Measurements from ENCODE around the gene GALNT9. TPM values are rescaled to one million over a fixed set of nuclear protein-coding genes. Genes with fewer than 3 reads are reported as not detected.

The GALNT9 gene
- total and polyA plus RNA-seq, 7 donors = 0.28 to 5.0 (median 2.8) TPM; not detected in 2

DNA sequence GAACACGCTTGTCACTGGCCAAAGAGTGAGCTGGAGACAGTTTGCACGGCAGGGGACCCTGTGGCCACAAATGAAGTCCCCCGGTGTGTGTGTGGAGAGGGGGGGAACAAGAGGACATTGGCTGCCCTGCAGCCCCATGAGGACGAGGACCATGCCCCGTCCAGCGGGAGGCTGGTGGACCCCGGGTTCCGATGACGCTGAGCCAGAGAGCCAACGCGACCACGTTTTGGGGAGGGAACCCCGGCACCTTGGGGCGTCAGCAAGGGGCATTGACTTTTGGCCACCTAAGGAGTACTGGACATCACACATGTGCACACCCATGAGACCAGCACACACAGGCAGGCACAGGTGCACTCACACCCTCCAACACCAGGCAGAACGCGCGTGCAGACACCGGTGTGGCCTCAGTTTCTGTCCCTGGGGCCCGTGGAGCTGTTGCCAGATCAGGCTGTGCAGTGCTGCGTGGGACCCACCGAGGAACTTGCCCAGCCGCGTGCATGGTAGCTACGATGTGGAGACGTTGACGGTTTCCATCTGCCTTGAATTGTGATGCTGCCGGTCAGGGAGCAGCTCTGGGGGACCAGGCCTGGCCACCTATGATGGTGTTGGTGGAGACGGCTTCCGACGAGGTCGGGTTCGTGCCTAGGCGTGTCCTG lies 158.6 kb downstream of the GALNT9 start:
- no peak for DNase-seq
- TF ChIP-seq EP300 (IDR thresholded peaks at IDR 0.05) (no peak), POLR2A (IDR thresholded peaks at IDR 0.05) (no peak), POLR2AphosphoS5 (IDR thresholded peaks at IDR 0.05) (no peak)
- TF ChIP-seq, protein P1, sequence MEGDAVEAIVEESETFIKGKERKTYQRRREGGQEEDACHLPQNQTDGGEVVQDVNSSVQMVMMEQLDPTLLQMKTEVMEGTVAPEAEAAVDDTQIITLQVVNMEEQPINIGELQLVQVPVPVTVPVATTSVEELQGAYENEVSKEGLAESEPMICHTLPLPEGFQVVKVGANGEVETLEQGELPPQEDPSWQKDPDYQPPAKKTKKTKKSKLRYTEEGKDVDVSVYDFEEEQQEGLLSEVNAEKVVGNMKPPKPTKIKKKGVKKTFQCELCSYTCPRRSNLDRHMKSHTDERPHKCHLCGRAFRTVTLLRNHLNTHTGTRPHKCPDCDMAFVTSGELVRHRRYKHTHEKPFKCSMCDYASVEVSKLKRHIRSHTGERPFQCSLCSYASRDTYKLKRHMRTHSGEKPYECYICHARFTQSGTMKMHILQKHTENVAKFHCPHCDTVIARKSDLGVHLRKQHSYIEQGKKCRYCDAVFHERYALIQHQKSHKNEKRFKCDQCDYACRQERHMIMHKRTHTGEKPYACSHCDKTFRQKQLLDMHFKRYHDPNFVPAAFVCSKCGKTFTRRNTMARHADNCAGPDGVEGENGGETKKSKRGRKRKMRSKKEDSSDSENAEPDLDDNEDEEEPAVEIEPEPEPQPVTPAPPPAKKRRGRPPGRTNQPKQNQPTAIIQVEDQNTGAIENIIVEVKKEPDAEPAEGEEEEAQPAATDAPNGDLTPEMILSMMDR (IDR thresholded peaks at IDR 0.05) = no peak

DNA sequence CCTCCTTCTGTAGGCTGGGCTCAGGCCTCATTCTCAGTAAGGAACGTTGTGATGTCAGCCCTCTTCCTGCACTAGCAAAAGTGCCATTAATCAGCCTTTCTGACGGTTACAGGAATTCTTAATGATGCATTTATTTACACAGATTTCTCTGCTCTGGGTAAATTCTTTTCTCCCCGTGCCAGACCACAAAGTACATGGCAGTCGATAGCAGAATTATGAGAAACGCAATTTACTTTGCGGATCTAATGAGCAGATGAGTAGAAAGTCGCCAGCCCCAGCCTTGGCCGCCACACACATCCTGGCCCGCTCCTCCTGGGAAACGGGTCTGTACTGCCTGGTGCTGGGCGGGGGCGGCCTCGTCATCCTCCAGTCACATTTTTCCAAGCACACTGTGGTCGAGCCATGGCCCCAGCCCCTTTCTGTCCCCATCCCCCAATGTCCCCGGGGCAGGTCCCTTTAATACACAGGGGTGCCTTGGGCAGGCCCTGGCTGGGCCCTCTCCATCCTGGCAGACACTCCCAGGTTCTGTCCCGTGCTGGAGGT lies 159.2 kb downstream of the GALNT9 start:
- peaks cover 13 to 82% (median 67%) of the 10 kb centered on the region in 3 donors for H3K27me3 ChIP-seq
- H3K4me3 ChIP-seq = no peak overlapping the region
- H3K27ac ChIP-seq = no peak overlapping the region
- no peaks in the 10 kb centered on the region for H3K9me3 ChIP-seq
- intact Hi-C loops (cut with DNase I) = no loop called here
- H3K4me1 ChIP-seq = no peaks in the 10 kb centered on the region
- no peak for TF ChIP-seq POLR2A (IDR thresholded peaks at IDR 0.05)
- TF ChIP-seq POLR2AphosphoS5 (IDR thresholded peaks at IDR 0.05) = no peak
- TF ChIP-seq, protein P1 (IDR thresholded peaks at IDR 0.05) = no peak
- TF ChIP-seq EP300 (IDR thresholded peaks at IDR 0.05) = no peak
- WGBS, 2 donors = 43 to 45% methylated on average over 16 of the region's 16 CpGs
- no peak for DNase-seq
- no peaks in the 10 kb centered on the region for H3K36me3 ChIP-seq

More for the DNA sequence above, 158.6 kb downstream of the GALNT9 start:
- intact Hi-C loops (cut with DNase I) = no loop called here
- Histone ChIP-seq H3K9me3 (no peaks in the 10 kb centered on the region), H3K27me3 (peaks cover 13 to 88% (median 73%) of the 10 kb centered on the region in 3 donors), H3K27ac (no peak overlapping the region), H3K4me1 (no peaks in the 10 kb centered on the region), H3K4me3 (no peak overlapping the region), H3K36me3 (no peaks in the 10 kb centered on the region)
- 85 to 86% methylated on average over 33 of the region's 33 CpGs for WGBS, 2 donors

DNA sequence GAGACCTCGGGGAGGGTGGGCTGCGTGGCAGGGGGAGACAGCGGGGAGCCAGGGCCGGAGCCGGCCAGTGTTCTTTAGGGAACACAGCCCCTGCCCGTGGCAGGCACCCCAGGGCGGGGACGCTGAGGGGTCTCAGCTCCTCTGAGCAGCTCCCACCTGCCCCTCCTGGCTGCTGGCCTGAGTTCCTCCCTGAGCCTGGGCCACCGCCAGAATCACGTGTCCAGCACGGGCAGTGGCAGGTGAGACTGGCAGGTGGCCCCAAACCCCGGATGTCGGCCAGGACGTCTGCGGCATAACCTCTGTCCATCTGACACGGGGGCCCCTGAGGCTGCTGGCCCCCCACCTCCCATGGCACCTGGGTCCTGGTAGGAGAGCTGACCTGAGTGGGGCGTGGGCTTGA lies 160.0 kb downstream of the GALNT9 start:
- Histone ChIP-seq H3K4me1 (no peaks in the 10 kb centered on the region), H3K9me3 (no peaks in the 10 kb centered on the region), H3K4me3 (no peak overlapping the region), H3K36me3 (no peaks in the 10 kb centered on the region), H3K27ac (no peak overlapping the region), H3K27me3 (peaks cover 13 to 78% (median 60%) of the 10 kb centered on the region in 3 donors)
- 66 to 79% methylated on average over 17 of the region's 17 CpGs for WGBS, 2 donors
- DNase-seq = no peak
- intact Hi-C loops (cut with DNase I) = no loop called here
- no peak for TF ChIP-seq EP300 (IDR thresholded peaks at IDR 0.05)
- TF ChIP-seq, protein P1 (IDR thresholded peaks at IDR 0.05) = no peak

DNA sequence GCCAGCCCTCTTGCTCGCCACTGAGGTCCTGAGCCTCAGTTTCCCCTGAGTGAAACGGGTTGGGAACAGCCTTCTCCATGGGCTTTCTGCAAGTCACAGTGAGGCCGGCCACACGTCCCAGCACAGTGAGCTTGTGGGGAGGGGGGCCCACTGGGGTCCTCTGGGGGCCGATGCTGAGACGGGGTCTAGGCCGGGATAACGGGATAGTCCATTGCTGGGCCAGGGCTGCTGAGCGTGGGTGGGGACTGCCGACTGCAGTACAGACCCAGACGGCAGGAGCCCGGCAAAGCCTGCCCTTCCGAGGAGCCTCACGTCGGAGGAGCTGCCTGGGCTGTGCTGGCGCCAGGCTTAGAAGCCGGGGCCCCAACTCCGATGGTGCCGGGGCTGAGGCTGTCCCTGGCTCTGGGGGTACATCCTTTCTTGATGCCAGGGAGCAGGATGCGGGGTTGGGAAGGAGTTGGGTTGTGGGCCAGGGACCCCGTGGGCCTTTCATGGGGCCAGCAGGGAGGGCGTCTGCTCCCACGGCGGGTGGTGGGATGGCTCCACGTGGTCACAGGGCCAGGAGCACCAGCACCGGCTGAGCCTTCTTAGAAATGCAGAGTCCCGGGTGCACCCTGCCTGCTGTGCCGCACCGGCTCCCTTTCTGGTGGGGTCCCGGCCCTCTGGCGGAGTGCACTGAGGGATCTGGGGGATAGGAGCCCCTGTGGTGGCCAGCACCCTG lies 160.9 kb downstream of the GALNT9 start:
- H3K27me3 ChIP-seq = peaks cover 13 to 78% (median 56%) of the 10 kb centered on the region in 3 donors

More for the DNA sequence above, 160.9 kb downstream of the GALNT9 start:
- no peaks in the 10 kb centered on the region for H3K36me3 ChIP-seq
- H3K27ac ChIP-seq = no peak overlapping the region
- no peak overlapping the region for H3K4me3 ChIP-seq
- no peaks in the 10 kb centered on the region for H3K9me3 ChIP-seq
- WGBS, 2 donors = 86 to 93% methylated on average over 31 of the region's 31 CpGs
- TF ChIP-seq POLR2A (IDR thresholded peaks at IDR 0.05) = no peak
- TF ChIP-seq, protein P1 (IDR thresholded peaks at IDR 0.05) = no peak
- no peak for TF ChIP-seq POLR2AphosphoS5 (IDR thresholded peaks at IDR 0.05)
- TF ChIP-seq EP300 (IDR thresholded peaks at IDR 0.05) = no peak
- no peak for DNase-seq
- intact Hi-C loops (cut with DNase I) = no loop called here
- no peaks in the 10 kb centered on the region for H3K4me1 ChIP-seq

Data from sigmoid colon (tissue), 7 donors.